GM06990 (cell line): ENCODE measurements around the gene DICER1.

Source experiments
- DNase-seq: peaks from one replicate; pipeline ENCODE4 v3.0.0-alpha.2; 2011; ENCODE audit not compliant: insufficient read length; ENCODE audit errors: extremely low read depth
- H3K27me3 ChIP-seq: replicated peaks from 2 replicates; pipeline ENCODE4 v1.6.0; 2011; ENCODE audit warnings: low read length; ENCODE audit not compliant: control insufficient read depth, insufficient read depth
- H3K36me3 ChIP-seq: 2 replicates; pipeline ENCODE4 v1.5.1; 2011; ENCODE audit warnings: low read length; ENCODE audit not compliant: control insufficient read depth, insufficient read depth
- H3K4me3 ChIP-seq: replicated peaks from 2 replicates; pipeline ENCODE4 v1.5.1; 2011; ENCODE audit warnings: low read depth, mild to moderate bottlenecking, control low read depth, low read length
- TF ChIP-seq, protein P1 (sequence below): IDR thresholded peaks from 2 replicates; pipeline ENCODE4 v1.5.1; 2011; ENCODE audit warnings: low read length, control low read depth, mild to moderate bottlenecking, inconsistent platforms; ENCODE audit not compliant: insufficient read depth, poor library complexity, severe bottlenecking

DICER1 gene

DNA sequence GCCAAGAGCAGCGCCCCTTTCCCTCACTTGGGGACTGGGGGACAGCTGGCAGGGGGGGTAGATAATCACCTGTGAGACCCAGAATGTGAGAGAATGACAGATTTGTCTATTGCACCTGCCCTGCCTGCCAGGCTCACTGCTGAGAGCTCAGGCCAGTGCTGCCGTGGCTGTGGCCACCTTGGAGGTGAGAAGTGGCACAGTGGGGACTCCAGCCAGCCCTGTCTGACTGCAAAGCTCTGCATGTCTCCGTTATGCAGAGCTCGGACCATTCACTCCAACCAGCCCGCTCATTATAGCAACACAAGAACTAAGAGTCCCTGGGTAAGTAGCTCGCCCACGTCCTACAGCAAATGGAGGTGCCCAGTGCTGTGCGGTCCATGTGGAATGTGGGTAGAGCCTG lies 88.8 kb downstream of the DICER1 start:
- no peaks in the 10 kb centered on the region for H3K36me3 ChIP-seq
- DNase-seq, result no peak
- TF ChIP-seq, protein P1, sequence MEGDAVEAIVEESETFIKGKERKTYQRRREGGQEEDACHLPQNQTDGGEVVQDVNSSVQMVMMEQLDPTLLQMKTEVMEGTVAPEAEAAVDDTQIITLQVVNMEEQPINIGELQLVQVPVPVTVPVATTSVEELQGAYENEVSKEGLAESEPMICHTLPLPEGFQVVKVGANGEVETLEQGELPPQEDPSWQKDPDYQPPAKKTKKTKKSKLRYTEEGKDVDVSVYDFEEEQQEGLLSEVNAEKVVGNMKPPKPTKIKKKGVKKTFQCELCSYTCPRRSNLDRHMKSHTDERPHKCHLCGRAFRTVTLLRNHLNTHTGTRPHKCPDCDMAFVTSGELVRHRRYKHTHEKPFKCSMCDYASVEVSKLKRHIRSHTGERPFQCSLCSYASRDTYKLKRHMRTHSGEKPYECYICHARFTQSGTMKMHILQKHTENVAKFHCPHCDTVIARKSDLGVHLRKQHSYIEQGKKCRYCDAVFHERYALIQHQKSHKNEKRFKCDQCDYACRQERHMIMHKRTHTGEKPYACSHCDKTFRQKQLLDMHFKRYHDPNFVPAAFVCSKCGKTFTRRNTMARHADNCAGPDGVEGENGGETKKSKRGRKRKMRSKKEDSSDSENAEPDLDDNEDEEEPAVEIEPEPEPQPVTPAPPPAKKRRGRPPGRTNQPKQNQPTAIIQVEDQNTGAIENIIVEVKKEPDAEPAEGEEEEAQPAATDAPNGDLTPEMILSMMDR, result no peak
- H3K27me3 ChIP-seq, result no peaks in the 10 kb centered on the region; the same call in 1 of the 2 replicates
- H3K4me3 ChIP-seq, result no peak overlapping the region

DNA sequence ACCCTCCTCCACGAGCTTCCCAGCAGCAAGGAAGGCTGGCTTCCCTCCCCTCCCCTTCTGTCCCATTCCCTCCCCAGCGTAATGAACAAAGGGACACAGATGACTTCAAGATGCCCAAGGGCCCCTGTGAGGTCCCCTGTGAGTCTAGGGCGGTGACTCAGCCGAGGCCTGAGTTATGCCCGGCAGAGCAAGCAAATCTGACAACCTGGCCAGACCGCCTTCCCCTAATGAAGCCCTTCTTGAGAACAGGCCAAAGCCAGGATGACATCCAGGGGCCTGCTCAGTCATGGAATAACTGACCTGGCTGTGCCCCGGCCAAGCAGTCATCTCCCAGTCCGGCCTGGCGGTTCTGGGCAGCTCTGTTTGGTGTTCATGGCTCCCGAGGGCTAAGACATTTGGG lies 89.2 kb downstream of the DICER1 start:
- Histone ChIP-seq H3K27me3 (no peaks in the 10 kb centered on the region; the same call in 1 of the 2 replicates), H3K4me3 (no peak overlapping the region), H3K36me3 (no peaks in the 10 kb centered on the region)
- DNase-seq, result no peak
- TF ChIP-seq, protein P1, result no peak

DNA sequence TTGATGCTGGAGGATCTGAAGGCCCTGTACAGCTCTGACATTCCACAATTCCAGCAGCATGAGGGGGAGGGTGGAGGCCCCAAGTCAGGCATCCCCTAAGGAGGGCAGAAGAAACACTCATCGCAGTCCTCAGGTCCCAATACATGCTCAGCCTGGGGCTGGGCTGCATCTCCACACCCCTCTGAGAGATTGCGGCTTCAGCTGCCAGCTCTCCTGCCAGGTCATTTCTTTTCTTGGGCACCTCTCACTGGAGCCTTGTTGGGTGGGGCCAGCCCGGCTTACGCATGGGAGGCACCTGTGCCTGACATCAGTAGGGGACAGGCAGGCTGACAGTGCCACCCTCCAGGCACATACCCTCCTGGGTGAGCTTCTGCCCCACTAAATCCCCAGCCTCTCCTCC lies 89.8 kb downstream of the DICER1 start:
- no peaks in the 10 kb centered on the region; the same call in 1 of the 2 replicates for H3K27me3 ChIP-seq
- TF ChIP-seq, protein P1, result no peak
- no peaks in the 10 kb centered on the region for H3K36me3 ChIP-seq
- DNase-seq, result no peak
- H3K4me3 ChIP-seq, result no peak overlapping the region

DNA sequence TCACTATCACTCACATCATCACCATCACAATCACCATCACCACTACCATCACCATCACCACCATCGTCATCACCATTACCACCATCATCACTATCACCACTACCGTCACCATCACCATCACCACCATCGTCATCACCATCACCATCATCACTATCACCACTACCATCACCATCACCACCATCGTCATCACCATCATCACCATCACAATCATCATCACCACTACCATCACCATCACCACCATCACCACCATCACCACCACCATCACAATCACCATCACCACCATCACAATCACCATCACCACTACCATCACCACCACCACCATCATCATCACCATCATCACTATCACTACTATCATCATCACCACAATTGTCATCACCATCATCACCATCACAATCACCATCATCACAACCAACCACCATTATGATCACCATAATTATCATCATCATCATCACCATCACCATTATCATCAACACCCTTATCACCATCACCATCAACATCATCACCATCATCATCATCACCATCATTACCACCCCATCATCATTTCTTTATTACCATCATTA lies 90.8 kb downstream of the DICER1 start:
- TF ChIP-seq, protein P1, result no peak
- no peaks in the 10 kb centered on the region; the same call in 1 of the 2 replicates for H3K27me3 ChIP-seq
- H3K4me3 ChIP-seq, result no peak overlapping the region
- DNase-seq, result no peak
- no peaks in the 10 kb centered on the region for H3K36me3 ChIP-seq

DNA sequence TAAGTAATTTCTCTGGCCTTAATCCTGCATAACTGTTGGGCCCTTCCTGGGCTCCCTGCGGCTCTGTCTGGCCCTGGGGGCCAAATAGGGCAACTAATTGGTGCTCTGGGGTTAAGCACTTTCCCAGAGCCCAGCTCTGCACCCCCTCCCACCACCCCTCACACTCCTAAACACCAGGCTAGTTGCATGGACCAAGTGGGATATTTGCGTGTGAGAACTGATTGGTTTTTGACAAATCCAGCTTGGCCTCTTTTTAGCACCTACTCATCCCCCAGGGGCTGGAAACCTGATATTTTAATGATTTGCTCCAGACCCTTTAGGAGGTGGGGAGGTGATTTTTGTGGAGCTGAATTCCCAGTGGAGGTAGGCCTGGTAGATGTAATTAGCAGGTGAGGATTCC lies 91.9 kb downstream of the DICER1 start:
- TF ChIP-seq, protein P1, result no peak
- no peak overlapping the region for H3K4me3 ChIP-seq
- H3K36me3 ChIP-seq, result no peaks in the 10 kb centered on the region
- no peaks in the 10 kb centered on the region; the same call in 1 of the 2 replicates for H3K27me3 ChIP-seq
- no peak for DNase-seq

DNA sequence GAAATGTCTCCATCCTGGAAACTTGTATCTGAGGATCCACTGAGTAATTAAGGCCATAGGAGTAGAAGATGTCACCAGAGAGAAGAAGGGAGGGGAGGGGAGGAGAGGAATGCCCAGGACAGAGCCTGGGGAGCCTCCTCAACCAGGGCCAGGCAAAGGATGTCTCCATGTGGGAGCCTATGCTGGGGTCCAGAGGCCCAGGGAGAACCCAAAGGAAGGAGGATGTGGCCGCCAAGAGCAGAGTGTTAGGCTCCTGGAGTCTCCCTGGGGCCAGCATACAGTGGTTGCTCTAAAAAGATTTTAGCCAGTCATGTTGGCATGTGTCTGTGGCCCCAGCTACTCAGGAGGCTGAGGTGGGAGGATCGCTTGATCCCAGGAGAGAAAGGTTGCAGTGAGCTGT lies 92.6 kb downstream of the DICER1 start:
- no peak overlapping the region for H3K4me3 ChIP-seq
- no peaks in the 10 kb centered on the region; the same call in 1 of the 2 replicates for H3K27me3 ChIP-seq
- no peak for DNase-seq
- no peaks in the 10 kb centered on the region for H3K36me3 ChIP-seq
- TF ChIP-seq, protein P1, result no peak
